ENCODE results near the gene FBXO40. TPM values are rescaled to one million over a fixed set of nuclear protein-coding genes. Genes with fewer than 3 reads are reported as not detected.
"Not testable (repeated sequence)": the region's sequence is repeated elsewhere in the genome, so short reads cannot be mapped to it uniquely, and the experiment has no call there.

The FBXO40 gene
- total RNA-seq, 6 donors from 2014 or later, result not detected

DNA sequence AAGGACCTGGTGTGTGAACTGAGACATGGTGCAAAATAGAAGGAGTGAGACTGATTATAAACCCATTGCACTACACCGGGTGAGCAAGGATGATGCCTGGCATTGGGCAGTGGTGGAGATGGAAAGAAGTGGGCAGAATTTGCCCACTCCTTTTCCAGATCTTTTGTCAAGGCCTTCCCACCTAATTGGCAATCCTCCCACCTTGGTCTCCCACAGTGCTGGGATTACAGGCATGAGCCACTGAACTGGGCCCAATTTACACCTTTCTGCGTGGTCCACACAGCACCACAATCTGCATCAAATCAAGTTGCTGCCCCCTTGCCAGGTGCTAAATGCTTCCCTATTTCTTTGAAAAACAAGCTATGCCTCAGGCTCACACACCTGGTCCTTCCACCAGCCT is 5.4 kb downstream of the FBXO40 start:
- H3K27ac ChIP-seq, result no peak overlapping the region
- no peak for DNase-seq
- no peak for ATAC-seq (ENCODE audit: low FRiP score in 2 of 2)
- no peaks in the 10 kb centered on the region for H3K36me3 ChIP-seq
- 93 to 94% methylated on average over 2 of the region's 2 CpGs for WGBS, 2 donors
- H3K4me3 ChIP-seq, result no peak overlapping the region
- no peaks in the 10 kb centered on the region for H3K9me3 ChIP-seq
- no peaks in the 10 kb centered on the region for H3K4me1 ChIP-seq
- TF ChIP-seq CTCF (IDR thresholded peaks at IDR 0.05) (no peak), POLR2AphosphoS5 (IDR thresholded peaks at IDR 0.05) (no peak), POLR2A (IDR thresholded peaks at IDR 0.05) (no peak), EP300 (IDR thresholded peaks at IDR 0.05) (no peak)
- H3K27me3 ChIP-seq, result no peaks in the 10 kb centered on the region

DNA sequence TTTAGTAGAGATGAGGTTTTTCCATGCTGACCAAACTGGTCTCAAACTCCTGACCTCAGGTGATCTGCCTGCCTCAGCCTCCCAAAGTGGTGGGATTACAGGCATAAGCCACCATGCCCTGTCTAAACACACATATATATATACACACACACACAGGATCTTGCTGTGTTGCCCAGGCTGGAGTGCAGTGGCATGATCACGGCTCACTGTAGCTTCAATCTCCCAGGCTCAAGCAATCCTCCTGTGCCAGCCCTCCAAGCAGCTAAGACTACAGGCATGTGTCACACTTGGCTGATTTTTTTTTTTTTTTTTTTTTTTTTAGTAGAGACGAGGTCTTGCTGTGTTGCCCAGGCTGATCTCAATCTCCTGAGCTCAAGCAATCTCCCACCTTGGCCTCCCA is 6.7 kb downstream of the FBXO40 start:
- not testable (repeated sequence) for H3K4me1 ChIP-seq; DNase-seq; H3K9me3 ChIP-seq; H3K27me3 ChIP-seq; H3K27ac ChIP-seq; H3K4me3 ChIP-seq; H3K36me3 ChIP-seq; ATAC-seq (ENCODE audit: low FRiP score in 2 of 2)
- 91 to 92% methylated on average over 2 of the region's 2 CpGs for WGBS, 2 donors

- DNase-seq, result no peak
- ATAC-seq (ENCODE audit: low FRiP score in 2 of 2), result no peak
- Histone ChIP-seq H3K9me3 (no peaks in the 10 kb centered on the region), H3K4me1 (no peaks in the 10 kb centered on the region), H3K4me3 (no peak overlapping the region), H3K27ac (no peak overlapping the region), H3K36me3 (no peaks in the 10 kb centered on the region), H3K27me3 (no peaks in the 10 kb centered on the region)
- WGBS, 2 donors, result 17 to 27% methylated on average over 4 of the region's 4 CpGs
- TF ChIP-seq POLR2A (IDR thresholded peaks at IDR 0.05), result no peak
Measured at GRCh38 chr3:121601212-121601812, 8.1 kb downstream of the FBXO40 start.

DNA sequence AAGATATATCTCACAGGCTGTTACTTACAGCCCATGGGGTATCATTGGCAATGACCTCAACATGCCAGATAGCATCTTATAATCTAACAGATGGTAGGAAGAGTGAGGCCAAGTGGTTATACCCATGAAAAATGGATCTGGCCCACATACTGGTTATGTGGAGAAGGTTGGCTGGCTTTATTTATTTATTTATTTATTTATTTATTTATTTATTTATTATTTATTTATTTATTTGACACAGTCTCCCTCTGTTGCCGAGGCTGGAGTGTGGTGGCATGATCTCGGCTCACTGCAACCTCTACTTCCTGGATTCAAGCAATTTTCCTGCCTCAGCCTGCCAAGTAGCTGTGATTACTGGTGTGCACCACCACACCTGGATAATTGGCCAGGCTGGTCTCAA is 11.6 kb downstream of the FBXO40 start:
- ATAC-seq (ENCODE audit: low FRiP score in 2 of 2) (no peak), DNase-seq (no peak)
- no peaks in the 10 kb centered on the region for H3K36me3 ChIP-seq
- no peak for TF ChIP-seq EP300 (IDR thresholded peaks at IDR 0.05)
- TF ChIP-seq CTCF (IDR thresholded peaks at IDR 0.05), result no peak
- TF ChIP-seq POLR2A (IDR thresholded peaks at IDR 0.05), result no peak
- TF ChIP-seq POLR2AphosphoS5 (IDR thresholded peaks at IDR 0.05), result no peak
- no peak overlapping the region for H3K4me3 ChIP-seq
- 84 to 91% methylated on average over 2 of the region's 2 CpGs for WGBS, 2 donors
- no peaks in the 10 kb centered on the region for H3K9me3 ChIP-seq
- no peak overlapping the region for H3K27ac ChIP-seq
- no peaks in the 10 kb centered on the region for H3K27me3 ChIP-seq
- H3K4me1 ChIP-seq, result no peaks in the 10 kb centered on the region

DNA sequence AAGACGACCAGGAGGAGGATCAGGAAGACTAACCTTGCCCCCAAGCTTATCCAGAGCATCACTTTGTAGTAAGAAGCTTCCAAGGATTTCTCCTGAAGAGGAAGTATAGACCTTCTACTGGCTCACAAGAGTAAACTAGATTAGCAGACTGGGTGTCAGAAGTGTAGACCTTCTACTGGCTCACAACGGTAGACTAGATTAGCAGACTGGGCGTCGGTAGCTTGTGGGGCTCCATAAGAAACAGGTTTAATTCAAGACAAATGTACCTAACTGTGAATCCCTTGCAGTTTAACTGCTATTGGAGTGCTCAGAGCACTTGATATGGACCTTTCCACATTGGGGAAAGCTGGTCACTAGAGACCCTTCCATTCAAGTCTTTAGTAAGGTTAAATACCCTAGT is 12.9 kb downstream of the FBXO40 start:
- H3K27me3 ChIP-seq, result no peaks in the 10 kb centered on the region
- no peak for ATAC-seq (ENCODE audit: low FRiP score in 2 of 2)
- H3K27ac ChIP-seq, result no peak overlapping the region
- no peak overlapping the region for H3K4me3 ChIP-seq
- no peaks in the 10 kb centered on the region for H3K36me3 ChIP-seq
- no peaks in the 10 kb centered on the region for H3K9me3 ChIP-seq
- WGBS, 2 donors, result 92 to 93% methylated on average over 4 of the region's 4 CpGs
- DNase-seq, result no peak
- TF ChIP-seq EP300 (IDR thresholded peaks at IDR 0.05) (no peak), POLR2AphosphoS5 (IDR thresholded peaks at IDR 0.05) (no peak), POLR2A (IDR thresholded peaks at IDR 0.05) (no peak), CTCF (IDR thresholded peaks at IDR 0.05) (no peak)
- H3K4me1 ChIP-seq, result no peaks in the 10 kb centered on the region

- H3K27ac ChIP-seq, result no peak overlapping the region
- TF ChIP-seq EP300 (IDR thresholded peaks at IDR 0.05), result no peak
- TF ChIP-seq POLR2AphosphoS5 (IDR thresholded peaks at IDR 0.05), result no peak
- TF ChIP-seq CTCF (IDR thresholded peaks at IDR 0.05), result no peak
- no peak for TF ChIP-seq POLR2A (IDR thresholded peaks at IDR 0.05)
- H3K4me1 ChIP-seq, result no peaks in the 10 kb centered on the region
- no peaks in the 10 kb centered on the region for H3K36me3 ChIP-seq
- WGBS, 2 donors, result 94% methylated on average over 2 of the region's 2 CpGs
- ATAC-seq (ENCODE audit: low FRiP score in 2 of 2), result no peak
- DNase-seq, result no peak
- no peak overlapping the region for H3K4me3 ChIP-seq
- no peaks in the 10 kb centered on the region for H3K9me3 ChIP-seq
- no peaks in the 10 kb centered on the region for H3K27me3 ChIP-seq
Measured at GRCh38 chr3:121619691-121620090, 26.5 kb downstream of the FBXO40 start.
